Keratinocyte (primary cell): ENCODE measurements around the gene IDH1. TPM values are rescaled to one million over a fixed set of nuclear protein-coding genes. Genes with fewer than 3 reads are reported as not detected.

Experiments
- DNase-seq: peaks from one replicate; pipeline ENCODE4 v3.0.0-alpha.2; 2011; ENCODE audit warnings: low read depth, missing footprints, low spot score
- FAIRE-seq: peaks from 2 replicates; lab custom pipeline; 2011; peaks lifted over from hg19 to GRCh38; lab: Jason Lieb, UNC
- H2AFZ ChIP-seq: 2 replicates; pipeline ENCODE4 v1.6.0; 2012; ENCODE audit warnings: low read length, control low read depth, inconsistent platforms; ENCODE audit not compliant: control insufficient read depth
- H3K27ac ChIP-seq: 2 replicates; pipeline ENCODE4 v1.5.1; 2011; ENCODE audit warnings: low read length; ENCODE audit not compliant: control insufficient read depth, insufficient read depth
- H3K27me3 ChIP-seq: 3 replicates; pipeline ENCODE4 v1.6.0; 2011; ENCODE audit warnings: low read length; ENCODE audit not compliant: control insufficient read depth, insufficient read depth; ENCODE audit errors: extremely low read depth
- H3K36me3 ChIP-seq, 2 experiments: 2 replicates in 1 of 2; 3 replicates in 1 of 2; pipeline ENCODE4 v1.5.1; 2011; ENCODE audit warnings: low read length in 2 of 2, mild to moderate bottlenecking in 1 of 2; ENCODE audit not compliant: control insufficient read depth in 2 of 2, insufficient read depth in 2 of 2; ENCODE audit errors: extremely low read depth in 1 of 2
- H3K4me1 ChIP-seq: 3 replicates; pipeline ENCODE4 v1.5.1; 2011; ENCODE audit warnings: low read length; ENCODE audit not compliant: control insufficient read depth, insufficient read depth; ENCODE audit errors: extremely low read depth
- H3K4me2 ChIP-seq: 3 replicates; pipeline ENCODE4 v1.6.0; 2011; ENCODE audit warnings: low read depth, low read length; ENCODE audit not compliant: control insufficient read depth, insufficient read depth; ENCODE audit errors: extremely low read depth
- H3K4me3 ChIP-seq, 3 experiments: fragments of 200-600 bp in 1 of 3; sonication (generic) in 1 of 3; 2 replicates in 2 of 3; 3 replicates in 1 of 3; pipeline ENCODE4 v1.5.1; 2011 to 2016; ENCODE audit warnings: low read length in 3 of 3, mild to moderate bottlenecking in 3 of 3, control low read depth in 2 of 3, inconsistent platforms in 1 of 3, low read depth in 1 of 3, mixed read lengths in 1 of 3, mixed run types in 1 of 3, moderate library complexity in 1 of 3; ENCODE audit not compliant: control insufficient read depth in 2 of 3, insufficient read depth in 2 of 3; ENCODE audit errors: extremely low read depth in 1 of 3
- H3K79me2 ChIP-seq: 2 replicates; pipeline ENCODE4 v1.6.0; 2012; ENCODE audit warnings: low read length; ENCODE audit not compliant: control insufficient read depth, insufficient read depth
- H3K9ac ChIP-seq: 3 replicates; pipeline ENCODE4 v1.6.0; 2011; ENCODE audit warnings: low read length; ENCODE audit not compliant: control insufficient read depth, insufficient read depth; ENCODE audit errors: extremely low read depth
- H3K9me1 ChIP-seq: 3 replicates; pipeline ENCODE4 v1.6.0; 2011; ENCODE audit warnings: low read length; ENCODE audit not compliant: control insufficient read depth, insufficient read depth; ENCODE audit errors: extremely low read depth
- H3K9me3 ChIP-seq: 2 replicates; pipeline ENCODE4 v1.5.1; 2012; ENCODE audit warnings: low read depth, low read length; ENCODE audit not compliant: control insufficient read depth
- H4K20me1 ChIP-seq: 3 replicates; pipeline ENCODE4 v1.6.0; 2011; ENCODE audit warnings: low read length; ENCODE audit not compliant: control insufficient read depth, insufficient read depth; ENCODE audit errors: extremely low read depth
- EZH2 ChIP-seq: IDR thresholded peaks from one replicate; pipeline ENCODE4 v1.6.1; 2012; ENCODE audit warnings: inconsistent platforms, mild to moderate bottlenecking, low read length, moderate library complexity
- dilution Hi-C: fragments of 300-500 bp; cut with MboI; formaldehyde crosslinking; loops from one replicate; pipeline ENCODE4 v1.7.0; 2020; ENCODE audit warnings: low sequenced_read_pairs; ENCODE audit not compliant: extremely low pct_ligation_motif_present
- polyA plus RNA-seq, 5 experiments: library from polyadenylated mRNA; depleted of rRNA in 3 of 5; stranded (reverse) in 3 of 5; stranded (forward) in 1 of 5; unstranded in 1 of 5; fragments of >200 nt; gene quantifications; 1 replicate in 1 of 5; 2 replicates in 3 of 5; 3 replicates in 1 of 5; pipeline versions ENCODE4 v1.2.1 to v1.2.3, GENCODE V29; 2011 to 2012; ENCODE audit warnings: missing spikeins in 2 of 5, low read depth in 1 of 5, low replicate concordance in 1 of 5
- TF ChIP-seq, protein P1 (sequence below), 3 experiments: IDR thresholded peaks in 1 of 3; conservative IDR thresholded peaks in 1 of 3; optimal IDR thresholded peaks in 1 of 3; 2 replicates in 2 of 3; 3 replicates in 1 of 3; pipeline versions ENCODE3 to v1.5.1; 2011; ENCODE audit warnings: low read length in 3 of 3, mild to moderate bottlenecking in 3 of 3, moderate library complexity in 2 of 3, control low read depth in 1 of 3, inconsistent platforms in 1 of 3; ENCODE audit not compliant: insufficient read depth in 2 of 3; ENCODE audit errors: extremely low read depth in 1 of 3

Gene IDH1
- polyA plus RNA-seq, 1 donor (not counting 4 experiments of a cell fraction or from before 2014, with no cell fraction given) = 160 TPM

DNA sequence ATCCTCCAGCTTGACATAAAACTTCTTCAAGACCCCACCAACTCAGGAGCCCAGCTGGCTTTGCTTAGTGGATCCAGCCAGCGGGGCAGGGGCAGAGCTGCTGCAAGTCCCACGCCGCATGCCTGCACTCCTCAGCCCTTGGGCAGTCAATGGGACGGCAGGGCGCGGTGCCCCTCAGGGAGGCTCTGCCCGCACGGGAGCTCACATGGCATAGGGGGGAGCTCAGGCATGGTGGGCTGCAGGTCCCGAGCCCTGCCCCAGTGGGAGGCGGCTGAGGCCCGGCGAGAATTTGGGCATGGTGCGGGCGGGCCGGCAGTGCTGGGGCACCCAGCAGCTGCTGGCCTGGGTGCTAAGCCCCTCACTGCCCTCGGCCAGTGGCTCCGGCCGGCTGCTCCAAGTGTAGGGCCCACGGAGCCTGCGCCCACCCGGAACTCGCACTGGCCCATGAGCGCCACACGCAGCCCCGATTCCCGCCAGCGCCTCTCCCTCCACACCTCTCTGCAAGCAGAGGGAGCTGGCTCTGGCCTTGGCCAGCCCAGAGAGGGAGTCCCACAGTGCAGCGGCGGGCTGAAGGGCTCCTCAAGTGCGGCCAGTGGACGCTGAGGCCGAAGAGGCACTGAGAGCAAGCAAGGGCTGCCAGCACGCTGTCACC, 27.2 kb downstream of the IDH1 start:
- no peak for TF ChIP-seq EZH2
- TF ChIP-seq, protein P1, sequence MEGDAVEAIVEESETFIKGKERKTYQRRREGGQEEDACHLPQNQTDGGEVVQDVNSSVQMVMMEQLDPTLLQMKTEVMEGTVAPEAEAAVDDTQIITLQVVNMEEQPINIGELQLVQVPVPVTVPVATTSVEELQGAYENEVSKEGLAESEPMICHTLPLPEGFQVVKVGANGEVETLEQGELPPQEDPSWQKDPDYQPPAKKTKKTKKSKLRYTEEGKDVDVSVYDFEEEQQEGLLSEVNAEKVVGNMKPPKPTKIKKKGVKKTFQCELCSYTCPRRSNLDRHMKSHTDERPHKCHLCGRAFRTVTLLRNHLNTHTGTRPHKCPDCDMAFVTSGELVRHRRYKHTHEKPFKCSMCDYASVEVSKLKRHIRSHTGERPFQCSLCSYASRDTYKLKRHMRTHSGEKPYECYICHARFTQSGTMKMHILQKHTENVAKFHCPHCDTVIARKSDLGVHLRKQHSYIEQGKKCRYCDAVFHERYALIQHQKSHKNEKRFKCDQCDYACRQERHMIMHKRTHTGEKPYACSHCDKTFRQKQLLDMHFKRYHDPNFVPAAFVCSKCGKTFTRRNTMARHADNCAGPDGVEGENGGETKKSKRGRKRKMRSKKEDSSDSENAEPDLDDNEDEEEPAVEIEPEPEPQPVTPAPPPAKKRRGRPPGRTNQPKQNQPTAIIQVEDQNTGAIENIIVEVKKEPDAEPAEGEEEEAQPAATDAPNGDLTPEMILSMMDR (optimal IDR thresholded peaks at IDR 0.05 in 1 of 3, IDR thresholded peaks at IDR 0.05 in 1 of 3, conservative IDR thresholded peaks at IDR 0.05 in 1 of 3; ENCODE audit: extremely low read depth in 1 of 3, insufficient read depth in 2 of 3, low read length in 3 of 3) = no peak
- Histone ChIP-seq H3K9me1 (no peaks in the 10 kb centered on the region), H3K4me1 (peaks cover 5% of the 10 kb centered on the region), H3K27me3 (no peaks in the 10 kb centered on the region), H4K20me1 (no peaks in the 10 kb centered on the region), H3K4me2 (no peak overlapping the region), H3K36me3 (no peaks in the 10 kb centered on the region), H3K27ac (no peak overlapping the region), H3K79me2 (no peaks in the 10 kb centered on the region), H3K4me3 (no peak overlapping the region), H3K9ac (no peak overlapping the region), H3K9me3 (no peaks in the 10 kb centered on the region), H2AFZ (no peak overlapping the region)
- DNase-seq (no peak), FAIRE-seq (no peak)
- dilution Hi-C loops = no loop called here

DNA sequence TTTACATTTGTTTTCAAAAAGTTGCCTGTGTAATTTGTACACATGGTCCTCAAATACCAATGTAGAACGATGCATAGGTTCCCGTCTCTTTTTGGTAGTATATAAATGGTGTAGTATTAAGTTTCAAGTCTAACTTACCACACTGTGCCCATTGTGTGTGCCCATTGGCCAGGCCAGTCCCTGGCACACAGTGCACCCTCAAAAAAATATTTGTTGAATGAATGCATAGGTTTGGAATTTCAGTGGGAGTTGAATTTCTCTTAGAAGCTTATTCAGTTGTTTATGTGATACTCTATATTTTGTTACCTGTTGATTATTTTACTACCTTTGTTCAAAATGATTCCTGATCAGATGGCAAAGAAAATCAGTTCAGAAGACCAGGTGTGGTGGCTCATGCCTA, 30.1 kb downstream of the IDH1 start:
- H4K20me1 ChIP-seq = no peaks in the 10 kb centered on the region
- TF ChIP-seq, protein P1 (optimal IDR thresholded peaks at IDR 0.05 in 1 of 3, IDR thresholded peaks at IDR 0.05 in 1 of 3, conservative IDR thresholded peaks at IDR 0.05 in 1 of 3; ENCODE audit: extremely low read depth in 1 of 3, insufficient read depth in 2 of 3, low read length in 3 of 3) = no peak
- TF ChIP-seq EZH2 = no peak
- no peaks in the 10 kb centered on the region for H3K79me2 ChIP-seq
- dilution Hi-C loops = no loop called here
- H3K27me3 ChIP-seq = no peaks in the 10 kb centered on the region
- H2AFZ ChIP-seq = no peak overlapping the region
- DNase-seq = no peak
- H3K4me3 ChIP-seq = no peak overlapping the region
- H3K4me2 ChIP-seq = no peak overlapping the region
- peaks cover 13% of the 10 kb centered on the region for H3K4me1 ChIP-seq
- no peak overlapping the region for H3K27ac ChIP-seq
- FAIRE-seq = no peak
- H3K9ac ChIP-seq = no peak overlapping the region
- H3K9me3 ChIP-seq = no peaks in the 10 kb centered on the region
- H3K36me3 ChIP-seq = no peaks in the 10 kb centered on the region
- H3K9me1 ChIP-seq = no peaks in the 10 kb centered on the region
